ENCODE measurements around the gene ARHGDIB.

Gene ARHGDIB

DNA sequence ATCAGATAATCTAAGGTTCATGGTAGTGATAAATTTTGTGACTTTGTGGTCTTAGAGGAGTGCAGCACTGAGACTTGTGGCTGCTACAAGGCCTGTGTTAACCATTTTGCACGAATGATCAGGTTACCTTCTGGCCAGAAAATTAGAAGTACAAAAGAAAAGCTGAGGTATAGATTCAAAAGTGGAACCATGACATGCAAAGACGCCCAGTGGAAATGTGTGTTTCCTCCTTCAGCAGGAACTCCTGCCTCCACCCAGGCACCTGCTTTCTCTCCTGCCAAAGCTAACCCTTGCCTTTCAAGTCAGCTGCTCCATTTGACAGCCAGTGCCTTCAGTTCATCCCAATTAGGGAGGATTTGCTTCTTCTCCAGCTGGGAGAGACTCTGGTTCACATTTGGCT, 21.6 kb upstream of the ARHGDIB start:
- DNase-seq, result no peak

DNA sequence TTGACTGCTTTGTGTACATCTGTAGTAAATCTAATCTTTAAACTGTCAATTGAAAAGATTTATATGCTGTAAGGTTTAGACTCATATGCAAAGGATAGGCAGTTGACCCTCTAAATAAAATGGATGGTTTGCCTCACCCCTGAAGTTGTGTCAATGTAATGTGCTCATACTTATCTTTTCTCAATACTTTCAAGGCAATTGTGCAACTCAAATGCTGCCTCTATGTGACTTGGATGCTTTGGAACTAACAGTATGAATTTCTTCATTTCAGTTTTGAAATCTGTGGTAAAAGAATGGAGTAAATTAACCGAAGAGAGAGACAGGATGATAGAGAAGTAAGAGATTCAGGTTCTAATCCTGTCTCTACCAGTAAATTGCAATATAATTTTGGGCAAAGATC, 21.2 kb upstream of the ARHGDIB start:
- no peak for DNase-seq

DNA sequence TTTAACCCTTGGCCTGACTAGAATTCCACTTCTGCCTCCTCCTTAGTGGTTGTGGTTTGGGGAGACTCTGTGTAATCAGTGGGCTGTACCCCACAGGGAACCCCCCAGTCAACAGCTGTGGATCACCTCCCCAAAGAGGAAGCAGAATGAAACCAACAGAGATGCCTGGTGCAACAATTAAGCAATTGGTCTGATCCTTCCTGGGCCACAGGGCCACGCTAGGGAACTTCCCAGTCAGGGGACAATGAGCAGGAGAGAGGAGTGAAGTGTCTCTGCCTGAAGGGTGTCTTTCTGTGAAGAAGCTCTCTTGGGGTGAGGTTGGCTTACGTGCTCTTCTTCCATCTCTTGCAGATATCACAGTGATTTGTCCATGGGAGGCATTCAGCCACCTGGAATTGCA, 19.6 kb upstream of the ARHGDIB start:
- no peak for DNase-seq

DNA sequence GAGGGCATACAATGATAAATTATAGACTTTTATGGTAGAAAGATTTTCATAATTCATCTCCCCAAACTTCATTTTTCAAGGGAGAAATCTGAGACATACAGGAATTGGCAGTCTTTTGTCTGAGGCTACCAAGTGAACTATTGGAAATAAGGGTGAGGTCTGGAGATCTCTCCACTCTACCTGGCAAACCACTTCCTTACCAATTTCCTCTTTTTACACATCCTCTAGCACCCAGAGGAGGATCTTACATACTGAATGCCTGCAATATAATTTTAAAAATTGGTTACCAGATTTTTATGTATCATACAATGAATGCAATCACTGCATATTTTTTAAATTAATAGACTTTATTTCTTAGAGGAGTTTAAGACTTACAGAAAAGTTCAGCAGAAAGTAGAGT, 18.1 kb upstream of the ARHGDIB start:
- no peak for DNase-seq

DNA sequence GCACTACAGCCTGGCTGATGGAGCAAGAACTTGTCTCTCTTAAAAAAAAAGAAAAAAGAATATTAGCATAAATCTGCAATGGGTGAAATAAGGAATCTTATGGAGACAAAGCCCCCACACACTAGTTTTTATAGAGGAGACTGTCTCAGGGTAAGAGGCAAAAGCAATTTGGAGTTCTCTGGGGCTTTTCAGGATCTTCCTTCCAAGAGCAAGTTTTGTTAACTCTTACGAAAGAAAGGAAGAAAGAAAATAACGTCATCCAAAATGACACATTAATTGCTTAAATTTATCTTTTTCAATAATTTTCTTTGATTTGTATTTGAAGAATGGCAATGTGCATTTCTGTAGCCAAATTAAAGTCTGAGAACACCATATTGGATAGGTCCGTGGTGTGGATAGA, 15.3 kb upstream of the ARHGDIB start:
- no peak for DNase-seq

DNA sequence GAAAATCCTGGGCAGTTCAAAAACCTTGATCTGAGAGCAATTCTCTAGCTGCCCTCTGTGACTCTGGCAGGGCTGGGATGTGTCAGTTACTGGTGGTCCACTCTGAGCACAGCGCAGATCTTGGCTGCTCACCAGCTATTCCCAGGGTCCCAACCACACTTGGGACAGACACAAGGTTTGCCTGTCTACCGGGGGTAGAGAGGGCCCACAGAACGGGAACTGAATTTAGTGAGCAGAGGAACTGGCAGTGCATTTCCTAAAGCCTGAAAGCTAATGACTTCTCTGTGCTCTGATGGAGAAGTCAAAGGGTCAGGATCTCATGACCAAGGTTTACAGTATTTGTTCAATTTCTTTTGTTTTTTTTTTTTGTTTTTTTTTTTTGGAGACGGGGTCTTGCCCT, 14.1 kb upstream of the ARHGDIB start:
- no peak for DNase-seq

DNA sequence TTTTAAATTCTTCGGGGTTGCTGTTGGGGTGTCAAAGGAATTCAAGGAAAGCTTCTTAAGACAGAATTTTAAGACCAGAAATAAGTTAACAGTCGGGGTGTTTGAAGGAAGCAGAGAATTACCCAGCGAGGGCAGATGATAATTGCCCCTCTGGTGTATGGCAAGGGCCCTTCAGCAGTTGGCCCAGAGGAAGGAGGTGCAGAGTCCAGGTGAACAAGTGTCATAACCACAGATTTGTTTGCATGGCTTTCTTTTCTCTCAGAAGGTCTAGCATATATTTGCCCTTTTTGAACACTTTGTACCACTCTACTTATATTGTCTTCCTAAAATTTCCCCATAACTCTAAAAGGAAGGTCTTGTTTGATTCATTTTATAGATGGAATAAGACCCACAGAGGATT, 13.2 kb upstream of the ARHGDIB start:
- DNase-seq, result no peak

DNA sequence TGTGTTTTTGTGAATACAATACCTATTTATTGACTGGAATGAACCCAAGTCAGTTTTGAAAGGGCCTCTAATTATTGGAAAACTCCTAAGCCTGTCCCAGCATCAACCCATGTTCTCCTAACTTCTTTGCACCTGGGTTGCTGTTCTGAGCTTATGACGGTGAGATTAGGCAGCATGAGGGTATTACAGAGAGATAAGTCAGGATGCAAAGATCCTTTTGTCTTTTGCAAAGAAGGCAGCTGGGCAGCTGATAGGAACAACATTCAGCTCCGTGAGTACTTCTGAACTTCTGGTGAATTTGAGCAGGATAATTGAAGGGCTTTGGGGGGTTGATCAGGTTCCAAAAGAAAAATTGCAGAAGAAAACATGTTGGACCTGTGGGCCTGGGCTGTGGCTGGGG, 11.4 kb upstream of the ARHGDIB start, which contains the start of gene PDE6H:
Gene PDE6H, plus strand, starts transcription at position 227 of the 400 bp plus-strand sequence. CDS start 4,971 bp downstream, outside the sequence.
- no peak for DNase-seq

DNA sequence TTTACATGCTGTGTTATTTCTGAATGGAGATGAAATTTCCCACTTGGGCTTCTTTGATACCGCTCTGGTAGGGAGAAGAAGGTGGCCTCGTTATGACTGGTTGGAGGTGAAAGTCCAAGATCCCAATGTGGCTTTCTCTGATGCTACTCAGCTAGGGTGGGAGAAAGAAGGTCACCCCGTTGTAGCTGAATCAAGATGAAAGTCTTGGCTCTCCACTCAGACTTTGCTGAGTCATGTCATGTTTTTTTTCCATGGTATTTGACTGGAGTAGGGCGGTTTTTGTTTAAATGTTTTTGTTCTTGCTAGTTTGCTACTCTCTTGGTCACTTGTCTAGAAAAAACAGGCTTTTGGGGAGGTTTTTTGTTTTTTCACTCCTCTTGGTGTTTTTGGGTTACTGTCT, 9.1 kb upstream of the ARHGDIB start:
- DNase-seq, result no peak

DNA sequence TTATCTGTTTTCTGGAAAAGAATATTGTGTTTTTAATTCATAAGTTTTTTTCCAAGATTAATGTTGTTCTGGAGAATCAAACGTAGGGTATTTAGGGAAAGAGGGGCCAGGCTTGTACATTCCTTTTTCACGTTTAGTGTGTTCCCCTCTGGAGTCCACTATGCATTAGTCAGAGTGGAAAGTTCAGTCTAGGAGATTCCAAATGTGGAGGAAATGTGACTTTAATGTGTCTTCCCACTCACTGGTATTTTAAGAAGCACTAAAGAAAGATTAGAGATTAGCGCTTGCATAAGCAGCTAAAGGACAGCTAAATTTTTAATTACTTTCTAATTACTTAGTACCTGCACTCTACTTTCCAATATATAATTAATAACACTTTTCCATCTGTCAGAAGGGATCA, 7.1 kb upstream of the ARHGDIB start:
- no peak for DNase-seq

DNA sequence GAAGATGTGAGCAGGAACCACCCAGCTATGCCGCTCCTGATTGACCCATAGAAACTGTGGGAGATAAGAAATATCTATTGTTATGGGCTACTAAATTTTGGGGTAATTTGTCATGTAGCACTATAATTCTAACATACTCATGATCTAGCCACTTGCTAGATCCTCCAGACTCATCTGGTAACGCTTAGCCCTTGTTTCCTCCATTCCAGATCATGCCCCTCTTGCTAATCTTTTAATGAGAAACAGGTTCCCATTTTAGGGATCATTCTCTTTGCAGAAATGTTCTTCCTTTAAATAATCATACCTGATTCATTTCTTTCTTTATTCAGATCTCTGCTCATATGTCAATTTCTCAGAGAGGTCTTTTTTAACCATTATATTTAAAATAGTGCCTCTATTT, 3.8 kb upstream of the ARHGDIB start:
- DNase-seq, result no peak

DNA sequence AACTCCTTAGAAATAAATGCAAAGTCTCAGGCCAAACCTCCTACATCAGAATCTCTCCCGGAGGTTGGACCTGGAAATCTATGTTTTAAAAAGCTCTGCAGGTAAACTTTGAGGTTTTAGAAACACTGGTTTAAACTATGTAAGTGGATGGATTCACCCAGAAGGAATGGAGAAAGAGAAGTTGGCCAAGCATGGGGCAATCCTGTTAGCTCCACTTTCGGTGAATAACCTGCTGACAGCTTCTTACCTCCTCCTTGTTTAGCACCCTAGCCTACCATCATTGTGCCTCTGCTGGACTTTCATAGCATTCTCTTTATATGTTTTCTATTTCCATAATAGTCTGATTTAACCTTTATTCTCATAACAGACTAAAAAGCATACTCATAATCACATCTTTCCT, 3.0 kb upstream of the ARHGDIB start:
- no peak for DNase-seq

DNA sequence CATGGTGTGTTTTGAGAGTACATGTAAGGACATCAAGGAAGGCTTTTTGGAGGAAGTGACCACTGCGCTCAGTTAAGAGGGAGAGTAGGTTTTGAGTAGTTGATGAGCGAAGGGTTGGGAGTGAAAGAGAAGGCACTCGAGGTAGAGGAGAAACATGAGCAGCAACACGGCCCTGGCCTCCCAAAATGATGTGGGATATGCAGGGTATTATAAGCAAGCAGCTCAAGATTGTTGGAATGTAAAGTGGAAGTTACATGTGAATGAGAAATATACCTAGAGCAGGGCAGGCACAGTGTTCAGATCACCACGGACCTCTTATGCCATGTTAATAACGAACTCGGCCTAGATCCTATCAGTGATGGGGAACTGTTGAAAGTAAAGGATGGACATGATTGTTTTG, 2.1 kb upstream of the ARHGDIB start:
- DNase-seq, result no peak

DNA sequence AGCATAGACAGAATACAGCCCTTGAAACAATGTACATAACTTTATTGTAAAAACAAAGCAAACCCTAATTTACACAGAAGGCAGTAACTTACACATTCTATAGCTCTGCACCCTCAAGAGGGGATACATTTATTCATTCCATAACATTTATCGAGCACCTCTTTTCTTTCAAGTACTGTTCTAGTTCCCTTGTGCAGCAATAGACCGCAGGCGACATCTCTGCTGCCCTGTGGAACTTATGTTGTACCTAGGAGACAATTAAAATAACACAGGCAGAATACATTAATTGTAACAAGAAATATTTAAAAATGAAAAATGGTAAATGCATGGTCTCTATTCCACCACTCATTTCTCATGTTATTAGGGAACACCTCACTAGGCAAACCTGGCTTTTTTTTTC, 1.4 kb upstream of the ARHGDIB start:
- DNase-seq, result no peak

DNA sequence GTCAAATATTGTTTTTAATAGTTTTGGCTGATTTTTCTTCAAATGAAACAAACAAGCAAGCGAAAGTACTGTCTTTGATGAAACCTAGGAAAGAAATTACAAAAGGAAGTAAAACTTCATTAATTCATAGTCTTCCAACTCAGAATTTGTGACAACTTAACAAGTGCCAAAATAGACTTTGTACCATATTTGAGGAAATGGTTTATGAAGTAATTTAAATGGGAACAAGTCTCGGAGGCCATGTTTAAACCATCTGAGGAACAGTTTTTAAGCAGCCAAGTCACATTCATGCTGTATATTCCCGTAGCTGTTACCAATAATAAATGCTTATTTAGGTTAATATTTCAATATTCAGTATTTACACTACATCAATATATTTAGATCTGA, 745 bp upstream of the ARHGDIB start:
- DNase-seq, result no peak

DNA sequence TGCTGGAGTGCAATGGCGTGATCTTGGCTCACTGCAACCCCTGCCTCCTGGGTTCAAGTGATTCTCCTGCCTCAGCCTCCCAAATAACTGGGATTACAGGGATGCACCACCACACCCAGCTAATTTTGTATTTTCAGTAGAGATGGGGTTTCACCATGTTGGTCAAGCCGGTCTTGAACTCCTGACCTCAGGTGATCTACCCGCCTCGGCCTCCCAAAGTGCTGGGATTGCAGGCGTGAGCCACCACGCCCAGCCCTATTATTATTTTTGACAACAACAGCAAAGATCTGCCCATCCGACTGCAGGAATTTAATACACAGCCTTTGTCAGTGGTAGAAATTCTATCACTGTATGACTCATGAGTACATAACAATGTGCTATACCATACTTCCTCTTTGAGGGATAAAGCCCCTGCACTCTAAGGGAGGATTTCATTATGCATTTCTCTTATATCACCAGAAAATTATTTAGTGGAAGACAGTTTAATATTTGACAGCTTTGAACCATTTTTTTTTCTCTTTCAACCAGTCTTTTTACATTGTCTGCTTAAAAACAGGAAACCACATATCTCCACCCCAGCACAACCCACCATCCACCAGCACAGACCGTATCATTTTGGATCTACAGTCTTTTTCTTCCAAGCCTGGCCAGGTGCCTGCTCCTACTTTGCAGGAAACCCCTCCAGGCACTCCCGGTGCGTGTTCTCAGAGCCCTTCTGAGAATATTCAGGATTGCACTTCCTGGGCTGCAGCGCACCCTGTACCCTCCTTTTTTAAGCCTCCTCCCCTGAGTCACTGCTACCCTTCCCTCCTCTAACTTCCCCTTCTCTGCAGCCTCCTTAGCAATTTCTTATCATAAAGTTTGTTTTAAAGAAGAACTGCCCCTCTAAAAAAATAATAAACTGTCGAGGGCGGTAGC, 594 bp downstream of the ARHGDIB start:
- peak; percentile 34 for DNase-seq

DNA sequence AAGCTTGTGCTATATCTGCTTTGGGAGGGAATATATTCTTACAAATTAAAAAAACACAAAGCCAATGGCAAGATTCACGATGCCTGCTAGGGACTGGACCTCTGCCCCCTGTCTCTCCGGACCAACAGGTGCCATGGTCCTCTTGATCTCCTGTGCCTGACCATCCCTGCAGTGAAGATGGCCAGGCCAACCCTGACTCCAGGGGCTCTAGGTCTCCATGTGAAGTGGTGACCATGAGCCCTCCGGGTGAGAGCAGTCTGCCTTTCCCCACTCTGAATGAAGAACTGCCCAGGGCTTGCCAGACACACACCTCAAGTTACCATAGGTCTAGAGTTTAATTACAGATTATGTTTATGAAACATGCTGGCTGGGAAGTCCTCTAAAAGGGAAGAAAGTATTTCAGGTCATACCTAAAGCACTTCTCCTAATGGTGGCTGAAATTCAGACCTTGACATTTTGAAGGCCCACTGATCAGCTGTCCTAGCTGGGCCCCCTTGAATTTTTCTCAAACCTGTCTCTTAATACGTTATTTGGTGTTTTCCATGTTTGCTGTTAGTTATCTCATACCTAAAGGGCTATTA, 1.4 kb downstream of the ARHGDIB start:
- DNase-seq, result no peak

DNA sequence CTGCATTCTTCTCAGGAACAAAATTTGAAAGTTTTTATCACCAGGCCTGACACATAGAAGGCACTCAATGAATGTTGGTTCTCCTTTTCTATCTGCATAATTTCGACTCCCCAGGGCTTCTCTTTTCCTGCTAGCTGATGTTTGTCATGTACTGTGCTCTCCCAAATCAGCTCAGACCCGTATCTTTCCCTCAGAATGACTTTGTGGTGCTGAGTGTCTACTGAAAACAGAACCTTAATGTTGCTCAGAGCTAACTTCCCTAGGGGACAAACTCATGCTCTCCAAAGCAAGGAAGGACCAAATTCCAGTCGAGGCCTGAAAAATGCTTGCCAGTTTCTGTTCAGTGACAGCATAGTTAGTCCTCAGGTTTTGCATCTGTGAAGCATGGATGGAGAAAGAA, 1.9 kb downstream of the ARHGDIB start:
- DNase-seq, result no peak

DNA sequence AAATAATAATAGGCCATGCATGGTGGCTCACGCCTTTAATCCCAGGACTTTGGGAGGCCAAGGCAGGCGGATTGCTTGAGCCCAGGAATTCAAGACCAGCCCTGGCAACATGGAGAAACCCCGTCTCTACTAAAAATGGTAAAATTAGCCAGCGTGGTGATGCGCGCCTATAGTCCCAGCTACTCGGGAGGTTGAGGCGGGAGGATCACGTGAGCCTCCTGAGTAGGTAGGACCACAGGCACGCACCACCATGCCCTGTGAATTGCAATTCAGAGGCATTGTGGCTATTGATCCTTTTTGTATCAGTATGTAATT, 2.3 kb downstream of the ARHGDIB start:
- peak; percentile 25 for DNase-seq

DNA sequence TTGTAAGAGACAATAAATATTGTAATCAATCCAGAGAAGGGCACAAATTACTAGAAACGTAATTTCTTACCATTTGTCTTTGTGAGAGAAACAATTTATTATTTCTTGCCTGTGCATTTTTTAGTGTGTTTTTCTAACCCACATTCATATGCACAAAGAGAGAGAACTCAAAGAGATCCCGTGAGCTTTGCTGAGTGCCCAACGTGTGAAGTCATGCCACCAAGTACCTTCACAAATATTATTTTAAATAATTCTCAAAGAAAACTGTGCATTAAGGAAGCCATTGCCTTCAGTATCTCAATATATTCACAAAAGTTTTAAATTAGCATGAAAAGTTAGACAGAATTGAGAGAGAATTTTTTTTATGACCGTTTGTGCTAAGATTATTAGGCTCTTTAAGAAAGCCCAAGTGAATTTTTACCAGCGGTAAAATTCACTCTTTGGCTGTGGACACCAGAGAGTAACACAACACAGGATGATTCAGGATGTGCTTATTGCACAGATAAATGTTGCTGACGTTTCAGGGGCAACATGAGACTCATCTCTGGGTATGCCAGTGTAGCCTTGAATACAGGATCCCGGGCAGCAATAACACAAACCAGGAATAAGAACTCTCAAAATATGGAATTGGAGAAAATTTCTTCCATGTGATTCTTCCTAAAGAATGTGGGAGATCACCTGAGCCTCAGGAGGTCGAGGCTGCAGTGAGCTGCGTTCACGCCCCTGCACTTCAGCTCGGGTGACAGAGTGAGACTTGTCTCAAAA, 2.9 kb downstream of the ARHGDIB start:
- peak; percentile 12 for DNase-seq

DNA sequence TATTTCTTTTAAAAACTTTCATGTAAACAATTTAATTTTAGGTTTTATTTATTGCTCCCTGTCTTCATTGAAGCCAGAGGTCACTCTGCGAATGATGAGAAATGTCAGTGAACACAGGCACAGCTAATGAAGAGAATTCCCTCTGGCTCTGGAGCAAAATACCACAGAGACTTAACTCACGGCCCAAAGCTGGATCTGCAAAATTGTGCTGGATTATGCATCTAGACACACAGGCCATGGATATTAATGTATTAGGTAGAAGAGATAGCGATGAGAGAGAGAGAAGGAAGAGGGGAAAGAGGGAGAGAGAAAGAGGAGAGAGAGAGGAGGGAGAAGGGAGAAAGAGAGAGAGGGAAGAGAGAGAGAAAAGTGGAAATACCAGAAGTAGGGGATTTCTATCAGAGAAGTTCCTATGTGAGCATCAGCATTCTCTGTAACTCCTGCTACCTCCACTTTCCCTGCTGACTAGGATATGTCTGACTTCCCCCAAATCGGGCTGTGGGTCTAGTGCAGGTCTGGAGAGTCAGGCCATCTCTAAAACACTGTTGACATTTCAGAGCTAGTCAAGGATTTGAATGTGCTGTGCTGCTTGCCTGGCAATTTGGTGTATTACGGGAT, 3.7 kb downstream of the ARHGDIB start:
- DNase-seq, result no peak

DNA sequence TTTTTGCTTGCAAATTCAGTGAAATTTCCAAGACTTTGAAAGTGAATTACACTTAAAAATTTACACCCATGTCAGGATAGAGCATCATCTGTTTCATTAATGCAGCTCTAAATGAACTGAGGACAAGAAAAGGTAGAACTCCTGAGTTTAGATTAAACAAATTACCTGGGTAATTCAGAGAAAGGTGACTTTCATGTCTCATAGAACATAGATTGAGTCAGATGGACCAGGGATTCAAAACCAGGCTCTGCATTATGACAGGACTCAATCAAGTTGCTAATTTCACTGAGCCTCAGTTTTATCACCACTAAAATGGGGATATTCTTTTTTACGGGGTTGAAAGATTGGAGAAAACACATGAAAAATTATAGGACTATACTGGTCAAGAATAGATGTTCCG, 4.5 kb downstream of the ARHGDIB start:
- DNase-seq, result no peak

Measured in effector CD4-positive, alpha-beta T cell (primary cell).